Measurements from ENCODE around the gene LRRC3C.

LRRC3C gene

GRCh38 chr17:39950871-39951348 lies 23.4 kb downstream of the LRRC3C start:
- no peak for DNase-seq

GRCh38 chr17:39951924-39952679 lies 24.6 kb downstream of the LRRC3C start:
- no peak for DNase-seq

GRCh38 chr17:39952680-39953470 lies 25.3 kb downstream of the LRRC3C start:
- peak; percentile 93 for DNase-seq

GRCh38 chr17:39953471-39953888 lies 25.9 kb downstream of the LRRC3C start:
- DNase-seq = no peak

GRCh38 chr17:39954876-39955275 lies 27.3 kb downstream of the LRRC3C start:
- DNase-seq = no peak

GRCh38 chr17:39955726-39956225 lies 28.2 kb downstream of the LRRC3C start:
- no peak for DNase-seq

GRCh38 chr17:39960524-39961041 lies 33.1 kb downstream of the LRRC3C start:
- no peak for DNase-seq

- DNase-seq = no peak
These were observed 35.2 kb downstream of the LRRC3C start, which contains the start of gene GSDMA for GRCh38 chr17:39962642-39963220. TSS of gene GSDMA (plus strand) at chr17:39963004. CDS start at chr17:39965688, 2,684 bp downstream.

GRCh38 chr17:39963829-39964228 lies 36.3 kb downstream of the LRRC3C start:
- no peak for DNase-seq

- no peak for DNase-seq
These were observed 37.6 kb downstream of the LRRC3C start for GRCh38 chr17:39965017-39965699.

- DNase-seq = no peak
These were observed 39.2 kb downstream of the LRRC3C start for GRCh38 chr17:39966771-39967170.

- DNase-seq = no peak
These were observed 41.2 kb downstream of the LRRC3C start for GRCh38 chr17:39968761-39969160.

- DNase-seq = no peak
These were observed 41.8 kb downstream of the LRRC3C start for GRCh38 chr17:39969375-39969774.

GRCh38 chr17:39970157-39970692 lies 42.7 kb downstream of the LRRC3C start:
- DNase-seq = no peak

- DNase-seq = no peak
These were observed 43.6 kb downstream of the LRRC3C start for GRCh38 chr17:39971076-39971603.

GRCh38 chr17:39972271-39972670 lies 44.7 kb downstream of the LRRC3C start:
- no peak for DNase-seq

- DNase-seq = no peak
These were observed 46.0 kb downstream of the LRRC3C start for GRCh38 chr17:39973496-39973895.

GRCh38 chr17:39974433-39974832 lies 46.9 kb downstream of the LRRC3C start:
- no peak for DNase-seq

- no peak for DNase-seq
These were observed 48.3 kb downstream of the LRRC3C start for GRCh38 chr17:39975801-39976200.

- DNase-seq = no peak
These were observed 51.6 kb downstream of the LRRC3C start for GRCh38 chr17:39979016-39979670.

- peak; percentile 16 for DNase-seq
These were observed 52.4 kb downstream of the LRRC3C start for GRCh38 chr17:39979893-39980350.
